Natural killer cell (primary cell): Measurements from ENCODE around the gene KCND2. TPM values are rescaled to one million over a fixed set of nuclear protein-coding genes. Genes with fewer than 3 reads are reported as not detected.

Source experiments
- ATAC-seq, 3 donors: fragments of 150-1000 bp in 2 of 3; fragments of 200-7000 bp in 1 of 3; cut with Tn5 transposase; 1 replicate in 1 of 3; 2 replicates in 2 of 3; pipeline ENCODE4 v1.10.0; 2021; ENCODE audit warnings: mild to moderate bottlenecking in 2 of 3, moderate library complexity in 2 of 3
- DNase-seq, 2 donors: peaks; one replicate each; pipeline versions ENCODE4 v3.0.0 to v3.0.0-alpha.2; 2013 to 2021; ENCODE audit warnings: mixed read lengths in 1 of 2
- H3K27ac ChIP-seq: one replicate; pipeline ENCODE4 v1.5.1; 2013; ENCODE audit warnings: mild to moderate bottlenecking, low read length
- H3K27me3 ChIP-seq: one replicate; pipeline ENCODE4 v1.6.1; 2013; ENCODE audit warnings: low read length; ENCODE audit not compliant: control insufficient read depth, insufficient read depth
- H3K36me3 ChIP-seq: one replicate; pipeline ENCODE4 v1.6.1; 2013; ENCODE audit warnings: low read length; ENCODE audit not compliant: control insufficient read depth, insufficient read depth
- H3K4me1 ChIP-seq: one replicate; pipeline ENCODE4 v1.6.1; 2013; ENCODE audit warnings: low read length; ENCODE audit not compliant: control insufficient read depth, insufficient read depth
- H3K4me3 ChIP-seq: one replicate; pipeline ENCODE4 v1.5.1; 2013; ENCODE audit warnings: low read length
- H3K9me3 ChIP-seq: one replicate; pipeline ENCODE4 v1.6.1; 2013; ENCODE audit warnings: low read length; ENCODE audit not compliant: control insufficient read depth, insufficient read depth
- H3K27ac Mint-ChIP-seq, 2 donors: one replicate each; pipeline ENCODE4 v1.8.0; 2022; ENCODE audit warnings: mild to moderate bottlenecking in 2 of 2, mixed read lengths in 2 of 2, moderate library complexity in 1 of 2
- H3K27me3 Mint-ChIP-seq, 2 donors: one replicate each; pipeline ENCODE4 v1.8.0; 2022; ENCODE audit warnings: low read depth in 2 of 2, mixed read lengths in 2 of 2
- H3K36me3 Mint-ChIP-seq: one replicate; pipeline ENCODE4 v1.8.0; 2022; ENCODE audit warnings: mixed read lengths
- H3K4me1 Mint-ChIP-seq, 2 donors: one replicate each; pipeline ENCODE4 v1.8.0; 2022; ENCODE audit warnings: mixed read lengths in 2 of 2
- H3K4me3 Mint-ChIP-seq: one replicate; pipeline ENCODE4 v1.8.0; 2022; ENCODE audit warnings: mild to moderate bottlenecking, moderate library complexity, mixed read lengths
- H3K9me3 Mint-ChIP-seq, 2 donors: one replicate each; pipeline ENCODE4 v1.8.0; 2022; ENCODE audit warnings: mixed read lengths in 2 of 2
- WGBS: methylation state at CpG from one replicate; pipeline ENCODE4 v1.1.7; 2013; ENCODE audit warnings: missing lambda C conversion rate; ENCODE audit not compliant: insufficient coverage; 5-methylcytosine and 5-hydroxymethylcytosine counted together
- intact Hi-C: fragments of 100-400 bp; cut with micrococcal nuclease; formaldehyde crosslinking; loops from one replicate; pipeline ENCODE4 v1.14.2; 2022
- total RNA-seq, 4 donors: library from RNA; stranded (reverse); fragments of 120-200 nt in 1 of 4; gene quantifications; one replicate each; pipeline versions ENCODE4 v1.2.3 to v1.2.4, GENCODE V29; 2013 to 2022
- TF ChIP-seq, protein P1 (sequence below): fragments of 200-600 bp; IDR thresholded peaks from one replicate; pipeline ENCODE4 v1.8.0; 2022; ENCODE audit warnings: antibody characterized with exemption

Gene KCND2
- total RNA-seq: not detected
- total RNA-seq (2013): not detected

DNA sequence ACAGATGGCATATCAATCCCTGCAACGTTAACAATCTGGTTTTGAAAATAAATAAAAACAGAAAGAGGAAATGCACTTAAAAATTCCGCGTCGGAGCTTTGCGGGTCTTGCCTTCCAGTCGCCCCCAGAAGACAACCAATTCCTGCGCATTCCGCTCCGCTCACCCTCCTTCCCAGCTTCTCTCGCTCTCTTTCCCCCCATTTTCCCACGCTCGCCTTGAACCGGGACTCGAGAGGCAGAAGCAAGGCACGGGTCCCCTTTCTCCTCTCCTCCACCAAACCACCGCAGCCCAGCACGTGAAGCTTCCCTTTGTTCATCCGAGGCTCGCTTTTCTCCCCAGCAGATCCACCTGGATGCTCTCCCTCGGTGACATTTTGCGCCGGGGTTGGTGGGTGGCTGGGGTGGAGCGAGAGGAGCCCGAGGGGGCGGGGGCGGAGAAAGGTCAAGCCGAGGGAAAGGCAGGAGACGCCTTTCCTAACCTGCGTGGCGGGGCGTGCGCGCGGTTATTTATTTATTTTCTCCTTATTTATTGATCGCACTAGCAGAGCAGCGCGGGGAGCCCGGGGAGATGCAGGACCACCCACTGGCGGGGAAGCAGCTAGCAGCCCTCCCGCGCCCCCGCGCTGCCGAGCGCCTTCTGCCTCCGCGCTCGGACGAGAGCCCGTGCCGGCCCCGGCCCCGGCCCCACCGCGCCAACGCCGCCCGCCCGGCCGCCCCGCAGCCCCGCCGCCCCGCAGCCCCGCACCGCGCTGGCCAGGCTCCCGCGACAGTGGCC, at the start of gene KCND2:
KCND2 (plus strand) TSS at position 475 of the 775 bp plus-strand sequence.
- Mint-ChIP-seq H3K27ac (no peak within 1 kb of the TSS), H3K36me3 (no peaks in the 10 kb centered on the region), H3K4me1 (no peaks in the 10 kb centered on the region), H3K27me3 (peaks cover 0 to 4% of the 10 kb centered on the region in 2 donors), H3K9me3 (peaks cover 3 to 4% of the 10 kb centered on the region in 2 donors), H3K4me3 (no peak within 1 kb of the TSS)
- 3% methylated on average over 69 of the region's 69 CpGs for WGBS
- H3K4me1 ChIP-seq: peaks cover 5% of the 10 kb centered on the region
- H3K27ac ChIP-seq: no peak within 1 kb of the TSS
- DNase-seq: no peak
- no peaks in the 10 kb centered on the region for H3K36me3 ChIP-seq
- peaks cover 4% of the 10 kb centered on the region for H3K27me3 ChIP-seq
- TF ChIP-seq, protein P1, sequence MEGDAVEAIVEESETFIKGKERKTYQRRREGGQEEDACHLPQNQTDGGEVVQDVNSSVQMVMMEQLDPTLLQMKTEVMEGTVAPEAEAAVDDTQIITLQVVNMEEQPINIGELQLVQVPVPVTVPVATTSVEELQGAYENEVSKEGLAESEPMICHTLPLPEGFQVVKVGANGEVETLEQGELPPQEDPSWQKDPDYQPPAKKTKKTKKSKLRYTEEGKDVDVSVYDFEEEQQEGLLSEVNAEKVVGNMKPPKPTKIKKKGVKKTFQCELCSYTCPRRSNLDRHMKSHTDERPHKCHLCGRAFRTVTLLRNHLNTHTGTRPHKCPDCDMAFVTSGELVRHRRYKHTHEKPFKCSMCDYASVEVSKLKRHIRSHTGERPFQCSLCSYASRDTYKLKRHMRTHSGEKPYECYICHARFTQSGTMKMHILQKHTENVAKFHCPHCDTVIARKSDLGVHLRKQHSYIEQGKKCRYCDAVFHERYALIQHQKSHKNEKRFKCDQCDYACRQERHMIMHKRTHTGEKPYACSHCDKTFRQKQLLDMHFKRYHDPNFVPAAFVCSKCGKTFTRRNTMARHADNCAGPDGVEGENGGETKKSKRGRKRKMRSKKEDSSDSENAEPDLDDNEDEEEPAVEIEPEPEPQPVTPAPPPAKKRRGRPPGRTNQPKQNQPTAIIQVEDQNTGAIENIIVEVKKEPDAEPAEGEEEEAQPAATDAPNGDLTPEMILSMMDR: no peak
- ATAC-seq: no peak
- H3K4me3 ChIP-seq: no peak within 1 kb of the TSS
- H3K9me3 ChIP-seq: peaks cover 7% of the 10 kb centered on the region
- intact Hi-C loops: no loop called here

DNA sequence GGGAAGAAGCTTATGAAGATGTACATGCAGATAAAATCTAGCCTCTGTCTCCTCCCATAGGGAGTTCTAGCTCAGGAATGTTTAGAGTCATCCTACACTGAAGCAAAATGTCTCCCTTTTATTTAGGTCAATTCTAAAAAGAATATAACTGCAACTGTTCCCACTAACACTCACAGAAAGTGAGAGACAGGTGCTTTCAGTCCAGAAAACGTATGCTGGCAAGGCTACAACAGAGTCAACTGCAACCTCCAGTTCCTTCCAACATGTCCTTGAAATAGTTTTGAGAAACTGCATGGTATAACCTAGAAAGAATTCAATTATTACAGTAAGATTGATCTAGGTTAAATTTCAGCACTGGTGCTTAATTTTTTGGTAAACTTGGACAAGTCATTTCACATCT, 46.8 kb upstream of the KCND2 start:
- Mint-ChIP-seq H3K27ac (no peak overlapping the region), H3K27me3 (no peaks in the 10 kb centered on the region), H3K4me1 (no peaks in the 10 kb centered on the region), H3K36me3 (no peaks in the 10 kb centered on the region), H3K4me3 (no peak overlapping the region), H3K9me3 (peaks cover 18 to 24% of the 10 kb centered on the region in 2 donors)
- no peak overlapping the region for H3K4me3 ChIP-seq
- TF ChIP-seq, protein P1: no peak
- intact Hi-C loops: no loop called here
- H3K27ac ChIP-seq: no peak overlapping the region
- no peak for ATAC-seq
- H3K4me1 ChIP-seq: no peaks in the 10 kb centered on the region
- 43% methylated on average over 1 of the region's 1 CpG for WGBS
- no peaks in the 10 kb centered on the region for H3K27me3 ChIP-seq
- H3K9me3 ChIP-seq: no peaks in the 10 kb centered on the region
- no peak for DNase-seq
- no peaks in the 10 kb centered on the region for H3K36me3 ChIP-seq

DNA sequence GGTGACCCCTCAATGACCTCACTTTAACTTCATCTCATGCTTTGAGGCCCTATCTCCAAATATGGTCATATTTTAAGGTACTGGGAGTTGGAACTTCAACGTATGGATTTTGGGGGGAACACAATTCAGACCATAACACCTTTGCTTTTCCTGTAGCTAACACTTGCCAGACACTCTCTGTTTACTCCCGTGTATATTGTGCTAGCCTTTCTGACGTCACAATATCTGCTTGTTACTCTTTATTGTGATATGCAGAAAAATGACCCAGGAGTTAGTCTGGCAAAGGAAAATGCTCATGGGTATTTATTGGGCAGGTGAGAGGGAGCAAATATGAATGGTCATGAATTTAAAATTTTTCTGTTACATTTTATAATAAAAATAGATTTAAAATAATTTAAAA, 45.7 kb upstream of the KCND2 start:
- Histone ChIP-seq H3K9me3 (no peaks in the 10 kb centered on the region), H3K27me3 (no peaks in the 10 kb centered on the region), H3K36me3 (no peaks in the 10 kb centered on the region), H3K27ac (no peak overlapping the region), H3K4me1 (no peaks in the 10 kb centered on the region), H3K4me3 (no peak overlapping the region)
- 84% methylated on average over 3 of the region's 3 CpGs for WGBS
- TF ChIP-seq, protein P1: no peak
- H3K4me3 Mint-ChIP-seq: no peak overlapping the region
- H3K36me3 Mint-ChIP-seq: no peaks in the 10 kb centered on the region
- H3K27me3 Mint-ChIP-seq: no peaks in the 10 kb centered on the region
- no peak for DNase-seq
- H3K9me3 Mint-ChIP-seq: peaks cover 17 to 27% of the 10 kb centered on the region in 2 donors
- H3K4me1 Mint-ChIP-seq: no peaks in the 10 kb centered on the region
- intact Hi-C loops: no loop called here
- no peak overlapping the region for H3K27ac Mint-ChIP-seq
- ATAC-seq: no peak

DNA sequence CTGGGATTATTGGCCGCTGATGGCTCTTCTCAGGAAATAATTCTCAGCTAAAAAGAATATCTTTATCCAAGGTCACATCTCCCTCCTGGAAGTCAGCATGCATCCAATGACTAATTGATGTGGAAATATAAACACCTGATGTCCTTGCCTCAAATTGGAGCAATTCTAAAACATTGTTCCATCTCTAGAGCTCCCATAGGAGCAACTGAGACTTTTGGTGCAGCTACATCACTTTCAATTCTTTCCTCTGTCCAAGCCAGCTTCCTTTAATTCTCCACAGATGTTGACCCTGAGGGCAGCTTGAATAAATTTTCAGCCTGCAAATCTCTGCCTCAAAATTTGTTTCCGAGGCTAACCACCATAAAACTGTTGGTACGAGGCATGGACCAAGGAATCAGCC, 43.9 kb upstream of the KCND2 start:
- H3K27ac ChIP-seq: no peak overlapping the region
- no peaks in the 10 kb centered on the region for H3K36me3 Mint-ChIP-seq
- WGBS: 84% methylated on average over 3 of the region's 3 CpGs
- H3K4me3 ChIP-seq: no peak overlapping the region
- H3K4me3 Mint-ChIP-seq: no peak overlapping the region
- ATAC-seq (no peak), DNase-seq (no peak)
- no peaks in the 10 kb centered on the region for H3K9me3 ChIP-seq
- no peaks in the 10 kb centered on the region for H3K27me3 ChIP-seq
- H3K36me3 ChIP-seq: no peaks in the 10 kb centered on the region
- H3K4me1 ChIP-seq: no peaks in the 10 kb centered on the region
- TF ChIP-seq, protein P1: no peak
- no peaks in the 10 kb centered on the region for H3K27me3 Mint-ChIP-seq
- peaks cover 16 to 30% of the 10 kb centered on the region in 2 donors for H3K9me3 Mint-ChIP-seq
- intact Hi-C loops: no loop called here
- no peak overlapping the region for H3K27ac Mint-ChIP-seq
- no peaks in the 10 kb centered on the region for H3K4me1 Mint-ChIP-seq
